Right lobe of liver (tissue), 6 donors: ENCODE data around the gene MUC6. TPM values are rescaled to one million over a fixed set of nuclear protein-coding genes. Genes with fewer than 3 reads are reported as not detected.

Source experiments
- ATAC-seq, 4 donors: fragments of 200-7000 bp; cut with Tn5 transposase; one replicate each; pipeline ENCODE4 v1.9.1; 2020; ENCODE audit warnings: mild to moderate bottlenecking in 4 of 4, moderate library complexity in 4 of 4
- DNase-seq, 3 donors: peaks; one replicate each; pipeline ENCODE4 v3.0.0-alpha.2; 2020
- H3K27ac ChIP-seq, 3 donors: fragments of 200-600 bp; one replicate each; pipeline ENCODE4 v1.8.0; 2022
- H3K27me3 ChIP-seq, 2 donors: fragments of 200-600 bp; one replicate each; pipeline ENCODE4 v1.8.0; 2022
- H3K36me3 ChIP-seq, 4 donors: fragments of 200-600 bp; sonication (generic) in 1 of 4; one replicate each; pipeline versions ENCODE4 v1.5.1 to v1.8.0; 2017 to 2022; ENCODE audit warnings: control low read depth in 1 of 4
- H3K4me1 ChIP-seq, 4 donors: fragments of 200-600 bp; sonication (generic) in 1 of 4; one replicate each; pipeline versions ENCODE4 v1.5.1 to v1.8.0; 2017 to 2022; ENCODE audit warnings: control low read depth in 1 of 4
- H3K4me3 ChIP-seq, 3 donors: fragments of 200-600 bp; one replicate each; pipeline ENCODE4 v1.8.0; 2022
- H3K9me3 ChIP-seq, 4 donors: fragments of 200-600 bp; sonication (generic) in 1 of 4; one replicate each; pipeline versions ENCODE4 v1.5.1 to v1.8.0; 2017 to 2022; ENCODE audit warnings: control low read depth in 1 of 4
- CTCF ChIP-seq, 4 donors: fragments of 200-600 bp in 3 of 4; fragments of 450-650 bp in 1 of 4; IDR thresholded peaks; one replicate each; pipeline versions ENCODE4 v1.5.1 to v1.8.0; 2016 to 2022; ENCODE audit warnings: antibody characterized with exemption in 4 of 4, mild to moderate bottlenecking in 2 of 4
- POLR2A ChIP-seq: fragments of 450-650 bp; IDR thresholded peaks from one replicate; pipeline ENCODE4 v1.6.1; 2017; ENCODE audit warnings: antibody characterized with exemption, mild to moderate bottlenecking
- WGBS: methylation state at CpG from one replicate; pipeline ENCODE4 v1.1.6; 2018; ENCODE audit warnings: low coverage, low lambda C conversion rate; ENCODE audit not compliant: insufficient coverage; ENCODE audit errors: missing lambda C conversion rate; 5-methylcytosine and 5-hydroxymethylcytosine counted together
- intact Hi-C, 2 donors: fragments of 100-400 bp; cut with DNase I; formaldehyde crosslinking; loops; one replicate each; pipeline versions ENCODE4 v1.11.2 to v1.14.1; 2022
- total RNA-seq, 6 experiments: library from RNA; depleted of rRNA in 2 of 6; stranded (reverse); fragments of >200 nt in 2 of 6; fragmentation: NEBNext Ultra II Directional in 3 of 6; extraction: Animal tissue kit (Norgen Biotek cat#: 25700) in 3 of 6; gene quantifications; one replicate each; pipeline versions ENCODE4 v1.1.0 to v1.2.4, GENCODE V29; 2016 to 2023
- donor health status: DM: no; HTN: yes; CAD: no.
- donor health status: DM: no; HTN: no; CAD: no.
- donor health status: DM: no; HTN: no; CAD: no.
- donor health status: DM: no; HTN: yes; CAD: no.
- donor health status: DM: no; HTN: yes; CAD: no.

MUC6 gene
- total RNA-seq, 6 experiments from 2014 or later = 0.31 to 2.1 (median 0.72) TPM

GRCh38 chr11:1041936-1042608, 5.6 kb upstream of the MUC6 start:
- ATAC-seq = peak; percentile 35 to 82 (median 64)
- TF ChIP-seq POLR2A (no peak), CTCF (IDR thresholded peaks at IDR 0.05) (no peak)
- Histone ChIP-seq H3K4me3 (no peak overlapping the region), H3K27me3 (no peaks in the 10 kb centered on the region), H3K27ac (no peak overlapping the region), H3K4me1 (no peaks in the 10 kb centered on the region), H3K9me3 (no peaks in the 10 kb centered on the region), H3K36me3 (no peaks in the 10 kb centered on the region)
- 40% methylated on average over 3 of the region's 18 CpGs for WGBS
- peak in 2 of 3 donors; percentile 57 to 61 for DNase-seq
- intact Hi-C loops = no loop called here

- Histone ChIP-seq H3K9me3 (no peaks in the 10 kb centered on the region), H3K4me1 (no peaks in the 10 kb centered on the region), H3K27me3 (no peaks in the 10 kb centered on the region), H3K4me3 (no peak overlapping the region), H3K36me3 (no peaks in the 10 kb centered on the region), H3K27ac (no peak overlapping the region)
- intact Hi-C loops = no loop called here
- DNase-seq (peak in 1 of 3 donors; percentile 40), ATAC-seq (peak in 1 of 4 donors; percentile 4)
- TF ChIP-seq POLR2A = no peak
- TF ChIP-seq CTCF (IDR thresholded peaks at IDR 0.05) = no peak
- WGBS = no CpG with 5 or more reads among the region's 9 CpGs
Observed at GRCh38 chr11:1041471-1041870, 5.0 kb upstream of the MUC6 start.

- no peaks in the 10 kb centered on the region for H3K36me3 ChIP-seq
- H3K4me3 ChIP-seq = no peak overlapping the region
- peak in 1 of 3 donors; percentile 48 for DNase-seq
- no peaks in the 10 kb centered on the region for H3K9me3 ChIP-seq
- no peak overlapping the region for H3K27ac ChIP-seq
- no peaks in the 10 kb centered on the region for H3K4me1 ChIP-seq
- TF ChIP-seq CTCF (IDR thresholded peaks at IDR 0.05) (no peak), POLR2A (no peak)
- intact Hi-C loops = no loop called here
- ATAC-seq = no peak
- H3K27me3 ChIP-seq = no peaks in the 10 kb centered on the region
- WGBS = no CpG with 5 or more reads among the region's 8 CpGs
Observed at GRCh38 chr11:1041149-1041467, 4.6 kb upstream of the MUC6 start.

- H3K27ac ChIP-seq = no peak overlapping the region
- H3K9me3 ChIP-seq = no peaks in the 10 kb centered on the region
- TF ChIP-seq POLR2A (no peak), CTCF (IDR thresholded peaks at IDR 0.05) (no peak)
- ATAC-seq (peak in 1 of 4 donors; percentile 22), DNase-seq (no peak)
- no CpG with 5 or more reads among the region's 16 CpGs for WGBS
- no peak overlapping the region for H3K4me3 ChIP-seq
- no peaks in the 10 kb centered on the region for H3K36me3 ChIP-seq
- H3K4me1 ChIP-seq = no peaks in the 10 kb centered on the region
- intact Hi-C loops = no loop called here
- no peaks in the 10 kb centered on the region for H3K27me3 ChIP-seq
Observed at GRCh38 chr11:1040428-1041148, 4.1 kb upstream of the MUC6 start.
